CD14-positive monocyte (primary cell): ENCODE results near the gene LRRFIP2. TPM values are rescaled to one million over a fixed set of nuclear protein-coding genes. Genes with fewer than 3 reads are reported as not detected.

Experiments
- DNase-seq, 3 donors: peaks; one replicate each; pipeline ENCODE4 v3.0.0-alpha.2; 2011 to 2022
- H2AFZ ChIP-seq: 2 replicates; pipeline ENCODE4 v1.6.0; 2012; ENCODE audit warnings: mild to moderate bottlenecking, low read depth, low read length, inconsistent platforms; ENCODE audit not compliant: insufficient read depth, poor library complexity, severe bottlenecking
- H3K27ac ChIP-seq, 2 donors: 1 replicate in 1 of 2; 2 replicates in 1 of 2; pipeline ENCODE4 v1.5.1; 2012 to 2013; ENCODE audit warnings: low read length in 2 of 2, control low read depth in 1 of 2, inconsistent platforms in 1 of 2, low read depth in 1 of 2, mild to moderate bottlenecking in 1 of 2
- H3K27me3 ChIP-seq, 2 donors: one replicate each; pipeline versions ENCODE4 v1.6.0 to v1.6.1; 2011 to 2013; ENCODE audit warnings: low read length in 2 of 2; ENCODE audit not compliant: control insufficient read depth in 2 of 2, insufficient read depth in 2 of 2
- H3K36me3 ChIP-seq, 2 donors: replicated peaks in 1 of 2; 1 replicate in 1 of 2; 2 replicates in 1 of 2; pipeline versions ENCODE4 v1.5.1 to v1.6.1; 2012 to 2013; ENCODE audit warnings: low read length in 2 of 2, control low read depth in 1 of 2, inconsistent platforms in 1 of 2, mild to moderate bottlenecking in 1 of 2; ENCODE audit not compliant: insufficient read depth in 2 of 2, control insufficient read depth in 1 of 2
- H3K4me1 ChIP-seq, 2 donors: 1 replicate in 1 of 2; 2 replicates in 1 of 2; pipeline versions ENCODE4 v1.5.1 to v1.6.1; 2012 to 2013; ENCODE audit warnings: low read length in 2 of 2, control low read depth in 1 of 2, inconsistent platforms in 1 of 2, mild to moderate bottlenecking in 1 of 2, moderate library complexity in 1 of 2; ENCODE audit not compliant: insufficient read depth in 2 of 2, control insufficient read depth in 1 of 2
- H3K4me2 ChIP-seq: replicated peaks from 2 replicates; pipeline ENCODE3; 2012; ENCODE audit warnings: low read length, moderate library complexity, mild to moderate bottlenecking; ENCODE audit not compliant: poor library complexity, severe bottlenecking; ENCODE audit errors: extremely low read depth
- H3K4me3 ChIP-seq, 3 experiments: fragments of 200-600 bp in 1 of 3; sonication (generic) in 1 of 3; replicated peaks in 1 of 3; 1 replicate in 2 of 3; 2 replicates in 1 of 3; pipeline ENCODE4 v1.5.1; 2011 to 2013; ENCODE audit warnings: low read length in 3 of 3, mild to moderate bottlenecking in 3 of 3, control low read depth in 2 of 3, low read depth in 2 of 3, inconsistent platforms in 1 of 3, moderate library complexity in 1 of 3
- H3K79me2 ChIP-seq: 2 replicates; pipeline ENCODE4 v1.6.0; 2012; ENCODE audit warnings: mild to moderate bottlenecking, control low read depth, inconsistent platforms, low read length, moderate library complexity; ENCODE audit not compliant: insufficient read depth
- H3K9ac ChIP-seq: 2 replicates; pipeline ENCODE4 v1.6.0; 2017; ENCODE audit warnings: low read length, mild to moderate bottlenecking; ENCODE audit not compliant: insufficient read depth, poor library complexity, severe bottlenecking
- H3K9me3 ChIP-seq, 2 donors: replicated peaks in 1 of 2; 1 replicate in 1 of 2; 2 replicates in 1 of 2; pipeline versions ENCODE4 v1.5.1 to v1.6.1; 2012 to 2013; ENCODE audit warnings: low read length in 2 of 2, control low read depth in 1 of 2; ENCODE audit not compliant: control insufficient read depth in 1 of 2, insufficient read depth in 1 of 2
- H4K20me1 ChIP-seq: 2 replicates; pipeline ENCODE4 v1.6.0; 2012; ENCODE audit warnings: mild to moderate bottlenecking, low read length, control low read depth, moderate library complexity; ENCODE audit not compliant: insufficient read depth
- H3K27ac Mint-ChIP-seq, 7 donors: one replicate each; pipeline ENCODE4 v1.8.0; 2020; ENCODE audit warnings: mild to moderate bottlenecking in 7 of 7, mixed read lengths in 7 of 7, moderate library complexity in 6 of 7, inconsistent platforms in 2 of 7
- H3K27me3 Mint-ChIP-seq, 3 donors: one replicate each; pipeline ENCODE4 v1.8.0; 2021 to 2022; ENCODE audit warnings: low read depth in 3 of 3, mild to moderate bottlenecking in 3 of 3, mixed read lengths in 3 of 3, moderate library complexity in 3 of 3, inconsistent platforms in 1 of 3
- H3K36me3 Mint-ChIP-seq, 2 donors: one replicate each; pipeline ENCODE4 v1.8.0; 2020; ENCODE audit warnings: mixed read lengths in 2 of 2, inconsistent platforms in 1 of 2, mild to moderate bottlenecking in 1 of 2
- H3K4me1 Mint-ChIP-seq: one replicate; pipeline ENCODE4 v1.8.0; 2020; ENCODE audit warnings: mild to moderate bottlenecking, mixed read lengths
- H3K4me3 Mint-ChIP-seq, 2 donors: one replicate each; pipeline ENCODE4 v1.8.0; 2020; ENCODE audit warnings: mild to moderate bottlenecking in 2 of 2, mixed read lengths in 2 of 2, moderate library complexity in 1 of 2
- H3K9me3 Mint-ChIP-seq, 7 donors: one replicate each; pipeline ENCODE4 v1.8.0; 2020 to 2022; ENCODE audit warnings: mixed read lengths in 7 of 7, mild to moderate bottlenecking in 6 of 7, moderate library complexity in 6 of 7, inconsistent platforms in 2 of 7
- WGBS: methylation state at CpG from one replicate; pipeline ENCODE4 v1.1.5; 2013; ENCODE audit warnings: missing lambda C conversion rate; ENCODE audit not compliant: insufficient coverage; 5-methylcytosine and 5-hydroxymethylcytosine counted together
- intact Hi-C, 2 donors: fragments of 100-400 bp; cut with micrococcal nuclease; formaldehyde crosslinking; loops; one replicate each; pipeline versions ENCODE4 v1.15.0 to v1.15.1; 2023
- polyA plus RNA-seq, 3 donors: library from polyadenylated mRNA; depleted of rRNA in 1 of 3; unstranded in 2 of 3; stranded (reverse) in 1 of 3; fragments of 300-500 nt in 2 of 3; fragments of >200 nt in 1 of 3; fragmentation: Illumina TruSeq in 2 of 3; gene quantifications; 1 replicate in 2 of 3; 2 replicates in 1 of 3; pipeline ENCODE4 v1.2.3, GENCODE V29; 2012 to 2021
- TF ChIP-seq, protein P1 (sequence below): fragments of 200-600 bp; IDR thresholded peaks from one replicate; pipeline ENCODE4 v1.8.0; 2022; ENCODE audit warnings: antibody characterized with exemption, mild to moderate bottlenecking

Gene LRRFIP2
- polyA plus RNA-seq, 3 donors: 30.9 to 39.4 (median 31.7) TPM

DNA sequence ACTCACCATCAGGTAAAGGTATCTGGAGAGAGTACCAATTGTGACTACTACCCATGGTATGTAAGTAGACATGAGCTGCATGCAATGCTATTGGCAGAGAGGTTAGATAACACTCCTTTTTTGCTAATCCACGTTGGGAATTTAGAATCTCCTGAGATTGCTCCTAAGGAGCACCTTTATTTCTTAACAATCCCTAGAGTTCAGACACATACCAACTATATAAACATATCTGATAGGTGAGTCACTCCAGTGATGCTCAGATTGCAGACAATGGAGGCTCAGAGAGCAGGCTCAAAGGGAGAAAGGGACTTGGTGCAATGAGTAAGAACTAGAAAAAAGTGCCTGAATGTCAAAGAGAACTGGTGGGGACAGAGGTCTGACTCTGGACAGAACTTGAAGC, 47.0 kb upstream of the LRRFIP2 start:
- H3K9me3 ChIP-seq: peaks cover 0 to 12% of the 10 kb centered on the region in 2 donors
- no peak for DNase-seq
- no peaks in the 10 kb centered on the region for H3K4me1 ChIP-seq
- H3K9ac ChIP-seq: no peak overlapping the region
- peaks cover 0 to 3% (median 1%) of the 10 kb centered on the region in 3 donors for H3K27me3 Mint-ChIP-seq
- no peak overlapping the region for H3K4me2 ChIP-seq
- no peak overlapping the region for H3K27ac ChIP-seq
- H3K27ac Mint-ChIP-seq: no peak overlapping the region
- no peak overlapping the region for H3K4me3 ChIP-seq
- no CpG with 5 or more reads among the region's 1 CpG for WGBS
- H2AFZ ChIP-seq: no peak overlapping the region
- no peaks in the 10 kb centered on the region for H3K27me3 ChIP-seq
- TF ChIP-seq, protein P1, sequence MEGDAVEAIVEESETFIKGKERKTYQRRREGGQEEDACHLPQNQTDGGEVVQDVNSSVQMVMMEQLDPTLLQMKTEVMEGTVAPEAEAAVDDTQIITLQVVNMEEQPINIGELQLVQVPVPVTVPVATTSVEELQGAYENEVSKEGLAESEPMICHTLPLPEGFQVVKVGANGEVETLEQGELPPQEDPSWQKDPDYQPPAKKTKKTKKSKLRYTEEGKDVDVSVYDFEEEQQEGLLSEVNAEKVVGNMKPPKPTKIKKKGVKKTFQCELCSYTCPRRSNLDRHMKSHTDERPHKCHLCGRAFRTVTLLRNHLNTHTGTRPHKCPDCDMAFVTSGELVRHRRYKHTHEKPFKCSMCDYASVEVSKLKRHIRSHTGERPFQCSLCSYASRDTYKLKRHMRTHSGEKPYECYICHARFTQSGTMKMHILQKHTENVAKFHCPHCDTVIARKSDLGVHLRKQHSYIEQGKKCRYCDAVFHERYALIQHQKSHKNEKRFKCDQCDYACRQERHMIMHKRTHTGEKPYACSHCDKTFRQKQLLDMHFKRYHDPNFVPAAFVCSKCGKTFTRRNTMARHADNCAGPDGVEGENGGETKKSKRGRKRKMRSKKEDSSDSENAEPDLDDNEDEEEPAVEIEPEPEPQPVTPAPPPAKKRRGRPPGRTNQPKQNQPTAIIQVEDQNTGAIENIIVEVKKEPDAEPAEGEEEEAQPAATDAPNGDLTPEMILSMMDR: no peak
- no peak overlapping the region for H3K4me3 Mint-ChIP-seq
- H4K20me1 ChIP-seq: no peaks in the 10 kb centered on the region
- intact Hi-C loops: no loop called here
- H3K36me3 Mint-ChIP-seq: no peaks in the 10 kb centered on the region
- H3K4me1 Mint-ChIP-seq: peaks cover 4% of the 10 kb centered on the region
- no peaks in the 10 kb centered on the region for H3K36me3 ChIP-seq
- no peaks in the 10 kb centered on the region for H3K79me2 ChIP-seq
- H3K9me3 Mint-ChIP-seq: peaks cover 0 to 14% (median 3%) of the 10 kb centered on the region in 7 donors

DNA sequence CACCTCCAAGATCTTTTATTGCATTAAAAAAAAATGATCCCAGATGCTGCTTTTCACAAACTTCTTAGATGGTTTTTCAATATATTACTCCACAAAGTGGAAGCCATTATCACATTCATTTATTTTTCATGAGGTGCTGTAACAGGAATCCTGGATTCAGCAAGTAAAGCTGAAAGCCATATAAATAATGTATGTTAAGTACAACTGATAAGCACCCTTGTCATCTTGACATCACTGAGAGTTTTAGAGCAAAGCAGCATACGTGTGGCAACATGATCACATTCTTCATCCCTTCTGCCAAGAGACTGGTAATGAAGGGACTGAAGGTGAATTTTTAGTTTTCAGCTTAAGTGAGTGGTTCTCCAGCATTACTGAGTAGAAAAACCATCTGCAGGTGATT, 44.9 kb upstream of the LRRFIP2 start:
- Mint-ChIP-seq H3K27me3 (peaks cover 0 to 3% (median 1%) of the 10 kb centered on the region in 3 donors), H3K9me3 (peaks cover 0 to 14% (median 3%) of the 10 kb centered on the region in 7 donors), H3K27ac (no peak overlapping the region), H3K4me3 (no peak overlapping the region), H3K4me1 (peaks cover 4% of the 10 kb centered on the region), H3K36me3 (no peaks in the 10 kb centered on the region)
- Histone ChIP-seq H4K20me1 (no peaks in the 10 kb centered on the region), H3K4me1 (no peaks in the 10 kb centered on the region), H2AFZ (no peak overlapping the region), H3K36me3 (no peaks in the 10 kb centered on the region), H3K27me3 (no peaks in the 10 kb centered on the region), H3K9me3 (peaks cover 0 to 12% of the 10 kb centered on the region in 2 donors), H3K9ac (no peak overlapping the region), H3K27ac (no peak overlapping the region), H3K4me3 (no peak overlapping the region), H3K4me2 (no peak overlapping the region), H3K79me2 (no peaks in the 10 kb centered on the region)
- DNase-seq: no peak
- TF ChIP-seq, protein P1: no peak
- intact Hi-C loops: no loop called here
- WGBS: no CpG with 5 or more reads among the region's 1 CpG
